SU-DHL-6 (cell line): ENCODE results near the gene EGLN1.

Experiments used
- H2AFZ ChIP-seq: fragments of 200-600 bp; sonication (generic); 2 replicates; pipeline ENCODE4 v1.6.1; 2014; ENCODE audit warnings: low read depth, mild to moderate bottlenecking, moderate library complexity, mixed read lengths, antibody characterized with exemption, low read length; ENCODE audit not compliant: severe bottlenecking
- H3F3A ChIP-seq: fragments of 200-600 bp; shearing (Covaris generic); 2 replicates; pipeline ENCODE4 v1.6.0; 2016; ENCODE audit warnings: antibody characterized with exemption, mild to moderate bottlenecking; ENCODE audit not compliant: insufficient read depth
- H3K27ac ChIP-seq: fragments of 200-600 bp; sonication (generic); 2 replicates; pipeline ENCODE4 v1.5.1; 2016; ENCODE audit warnings: low read depth, mild to moderate bottlenecking, low read length, moderate library complexity, mixed read lengths
- H3K27me3 ChIP-seq: fragments of 200-600 bp; sonication (generic), shearing (Covaris generic); 2 replicates; pipeline ENCODE4 v1.6.0; 2014; ENCODE audit warnings: mild to moderate bottlenecking, low read length
- H3K36me3 ChIP-seq: fragments of 200-600 bp; sonication (generic); 2 replicates; pipeline ENCODE4 v1.6.1; 2014; ENCODE audit warnings: mild to moderate bottlenecking, low read length, mixed read lengths
- H3K4me2 ChIP-seq: fragments of 300-600, 200-600 bp; shearing (Covaris generic), sonication (generic); 2 replicates; pipeline ENCODE4 v1.6.0; 2014; ENCODE audit warnings: low read length, low read depth, mild to moderate bottlenecking; ENCODE audit not compliant: poor library complexity, severe bottlenecking
- H3K4me3 ChIP-seq: fragments of 200-600 bp; sonication (generic); 2 replicates; pipeline ENCODE4 v1.5.1; 2014; ENCODE audit warnings: antibody characterized with exemption, low read length, mild to moderate bottlenecking, mixed read lengths; ENCODE audit not compliant: insufficient read depth, poor library complexity, severe bottlenecking
- H3K79me2 ChIP-seq: fragments of 200-600 bp; sonication (generic); 2 replicates; pipeline ENCODE4 v1.6.1; 2014; ENCODE audit warnings: mild to moderate bottlenecking, low read length, moderate library complexity; ENCODE audit not compliant: insufficient read depth
- H3K9ac ChIP-seq: fragments of 200-600 bp; sonication (generic); 2 replicates; pipeline ENCODE4 v1.7.0; 2014; ENCODE audit warnings: mild to moderate bottlenecking, low read length
- H3K9me2 ChIP-seq: fragments of 200-600 bp; sonication (generic); replicated peaks from 2 replicates; pipeline ENCODE4 v1.6.1; 2014; ENCODE audit warnings: low read length; ENCODE audit not compliant: insufficient read depth
- H3K9me3 ChIP-seq: fragments of 200-600 bp; sonication (generic); 2 replicates; pipeline ENCODE4 v1.6.1; 2014; ENCODE audit warnings: low read length, mixed read lengths; ENCODE audit not compliant: insufficient read depth
- H4K20me1 ChIP-seq: fragments of 200-600 bp; sonication (generic); 2 replicates; pipeline ENCODE4 v1.6.1; 2014; ENCODE audit warnings: low read depth, mild to moderate bottlenecking, antibody characterized with exemption, low read length, moderate library complexity, mixed read lengths
- CTCF ChIP-seq: fragments of 200-600 bp; sonication (generic); IDR thresholded peaks from one replicate; pipeline ENCODE4 v1.5.1; 2017; ENCODE audit warnings: antibody characterized with exemption, mild to moderate bottlenecking, low read length, moderate library complexity; ENCODE audit not compliant: insufficient read depth, poor library complexity, severe bottlenecking
- EZH2phosphoT487 ChIP-seq: fragments of 200-600 bp; sonication (generic), shearing (Covaris generic); conservative IDR thresholded peaks from 2 replicates; pipeline ENCODE4 v1.6.1; 2018; ENCODE audit warnings: mild to moderate bottlenecking, antibody characterized with exemption, low read length, moderate library complexity, mixed read lengths

EGLN1 gene

DNA sequence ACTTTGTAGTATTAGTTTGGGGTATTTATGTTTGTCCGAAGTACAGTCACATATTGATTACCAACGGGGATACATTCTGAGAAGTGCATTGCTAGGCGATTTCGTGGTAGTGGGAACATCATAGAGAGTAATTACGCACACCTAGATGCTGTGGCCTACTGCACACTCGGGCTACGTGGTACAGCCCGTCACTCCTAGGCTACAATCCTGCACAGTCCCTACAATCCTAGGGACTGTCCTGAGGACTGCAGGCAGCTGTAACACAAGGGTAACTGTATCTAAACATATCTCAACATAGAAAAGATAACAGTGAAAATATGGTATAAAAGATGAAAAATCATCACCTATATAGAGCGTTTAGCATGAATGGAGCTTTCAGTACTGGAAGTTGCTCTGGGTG lies 103.0 kb downstream of the EGLN1 start:
- Histone ChIP-seq H3F3A (no peaks in the 10 kb centered on the region), H3K4me2 (no peak overlapping the region), H3K27me3 (no peaks in the 10 kb centered on the region), H3K9me3 (no peaks in the 10 kb centered on the region), H2AFZ (no peak overlapping the region), H3K27ac (no peak overlapping the region), H3K79me2 (no peaks in the 10 kb centered on the region), H3K9ac (no peak overlapping the region), H4K20me1 (no peaks in the 10 kb centered on the region), H3K4me3 (no peak overlapping the region), H3K9me2 (no peaks in the 10 kb centered on the region), H3K36me3 (no peaks in the 10 kb centered on the region)
- TF ChIP-seq CTCF (no peak), EZH2phosphoT487 (no peak)

DNA sequence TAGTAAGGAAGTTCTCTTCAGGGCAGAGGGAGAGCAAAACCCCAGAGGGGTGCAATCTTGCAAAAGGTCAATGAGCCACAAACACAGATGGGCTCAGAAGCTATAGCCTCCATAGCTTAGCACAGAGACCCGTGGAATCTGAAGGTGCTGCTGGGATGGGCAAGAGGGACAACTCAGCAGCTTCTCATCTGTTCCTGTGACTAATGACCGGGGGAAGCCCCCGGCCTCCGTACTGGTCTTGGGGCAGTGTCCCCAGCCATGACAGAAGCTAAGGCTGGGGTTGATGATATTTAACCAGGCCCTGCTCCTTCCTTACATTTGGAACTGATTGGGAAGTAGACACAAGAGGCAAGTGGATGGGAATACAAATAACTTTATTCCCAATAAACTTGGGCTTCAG lies 103.5 kb downstream of the EGLN1 start:
- Histone ChIP-seq H3K36me3 (no peaks in the 10 kb centered on the region), H2AFZ (no peak overlapping the region), H3K4me2 (no peak overlapping the region)

GRCh38 chr1:231318015-231318355 lies 104.1 kb downstream of the EGLN1 start:
- Histone ChIP-seq H3K4me3 (no peak overlapping the region), H3K9me2 (no peaks in the 10 kb centered on the region), H3K9me3 (no peaks in the 10 kb centered on the region), H3K36me3 (no peaks in the 10 kb centered on the region), H3K79me2 (no peaks in the 10 kb centered on the region), H3K27me3 (no peaks in the 10 kb centered on the region), H3K9ac (no peak overlapping the region), H2AFZ (no peak overlapping the region), H3K27ac (no peak overlapping the region), H3F3A (no peaks in the 10 kb centered on the region), H3K4me2 (no peak overlapping the region), H4K20me1 (no peaks in the 10 kb centered on the region)
- TF ChIP-seq EZH2phosphoT487 = no peak
- no peak for TF ChIP-seq CTCF

More for the DNA sequence above, 103.5 kb downstream of the EGLN1 start:
- no peaks in the 10 kb centered on the region for H3K9me3 ChIP-seq
- H3K9me2 ChIP-seq = no peaks in the 10 kb centered on the region
- no peak overlapping the region for H3K27ac ChIP-seq
- H3K4me3 ChIP-seq = no peak overlapping the region
- no peaks in the 10 kb centered on the region for H3F3A ChIP-seq
- no peaks in the 10 kb centered on the region for H4K20me1 ChIP-seq
- no peak overlapping the region for H3K9ac ChIP-seq
- H3K79me2 ChIP-seq = no peaks in the 10 kb centered on the region
- TF ChIP-seq EZH2phosphoT487 (no peak), CTCF (no peak)
- no peaks in the 10 kb centered on the region for H3K27me3 ChIP-seq

GRCh38 chr1:231317306-231318014 lies 104.6 kb downstream of the EGLN1 start:
- no peaks in the 10 kb centered on the region for H3K27me3 ChIP-seq
- no peaks in the 10 kb centered on the region for H3K9me3 ChIP-seq
- H4K20me1 ChIP-seq = no peaks in the 10 kb centered on the region
- no peak overlapping the region for H2AFZ ChIP-seq
- no peaks in the 10 kb centered on the region for H3K9me2 ChIP-seq
- H3K79me2 ChIP-seq = no peaks in the 10 kb centered on the region
- H3F3A ChIP-seq = no peaks in the 10 kb centered on the region
- no peak overlapping the region for H3K27ac ChIP-seq
- H3K4me2 ChIP-seq = no peak overlapping the region
- H3K36me3 ChIP-seq = no peaks in the 10 kb centered on the region
- H3K4me3 ChIP-seq = no peak overlapping the region
- no peak for TF ChIP-seq CTCF
- TF ChIP-seq EZH2phosphoT487 = no peak
- H3K9ac ChIP-seq = no peak overlapping the region
